ENCODE results near the gene PAX5.

- TF ChIP-seq CTCF (CRISPR knock-in tag; IDR thresholded peaks at IDR 0.05) (no peak), ARID3A (IDR thresholded peaks at IDR 0.05; ENCODE audit: low read depth, low read length) (no peak), ZFP82 (CRISPR knock-in tag; IDR thresholded peaks at IDR 0.05; ENCODE audit: borderline replicate concordance) (no peak), RBM39 (IDR thresholded peaks at IDR 0.05; ENCODE audit: low read depth, low read length, poor library complexity, severe bottlenecking) (no peak), FOXA1 (IDR thresholded peaks at IDR 0.05) (no peak), FOXA1 (CRISPR knock-in tag; IDR thresholded peaks at IDR 0.05) (no peak), GABPA (IDR thresholded peaks at IDR 0.05; ENCODE audit: low read depth, low read length) (no peak), GABPA (CRISPR knock-in tag; IDR thresholded peaks at IDR 0.05; ENCODE audit: low read depth) (no peak), NKX3-1 (CRISPR knock-in tag; IDR thresholded peaks at IDR 0.05) (no peak), PHF5A (CRISPR knock-in tag; IDR thresholded peaks at IDR 0.05; ENCODE audit: low read depth, unreplicated experiment) (no peak), MAFK (conservative IDR thresholded peaks at IDR 0.05 in 1 of 2, IDR thresholded peaks at IDR 0.05 in 1 of 2; ENCODE audit: low read length in 2 of 2) (no peak), FOXO4 (CRISPR knock-in tag; conservative IDR thresholded peaks at IDR 0.05) (no peak), NFE2 (CRISPR knock-in tag; IDR thresholded peaks at IDR 0.05) (no peak), RAD21 (CRISPR knock-in tag; IDR thresholded peaks at IDR 0.05) (no peak)
Measured at GRCh38 chr9:37029304-37029775, 4.7 kb downstream of the PAX5 start.

All from HepG2 (cell line).